Endothelial cell of umbilical vein (primary cell): ENCODE results near the gene HTR6. TPM values are rescaled to one million over a fixed set of nuclear protein-coding genes. Genes with fewer than 3 reads are reported as not detected.

Experiments
- BruUV-seq: library from RNA; stranded (reverse); fragments of 400-500 nt; replicated peaks from 2 replicates; lab custom pipeline; 2021; lab: Mats Ljungman, UMichigan
- CTCF ChIA-PET: fragments of 300-600, 350-600 bp; sonication (Branson Sonifier 250); formaldehyde crosslinking; loops from one replicate; lab custom pipeline; 2021; ENCODE audit warnings: antibody characterized with exemption, inconsistent platforms; lab: Charles Lee
- POLR2A ChIA-PET: fragments of 300-600, 350-600 bp; sonication (Branson Sonifier 250); formaldehyde crosslinking; loops from one replicate; lab custom pipeline; 2021; ENCODE audit warnings: antibody characterized with exemption, inconsistent platforms; lab: Charles Lee
- DNase-seq: peaks from one replicate; pipeline ENCODE4 v3.0.0-alpha.2; 2011; ENCODE audit warnings: low read depth, low spot score
- FAIRE-seq: peaks from 2 replicates; lab custom pipeline; 2011; peaks lifted over from hg19 to GRCh38; lab: Jason Lieb, UNC
- H2AFZ ChIP-seq: 2 replicates; pipeline ENCODE4 v1.6.0; 2012; ENCODE audit warnings: low read depth, low read length, control low read depth, inconsistent platforms
- H3K27ac ChIP-seq: 2 replicates; pipeline ENCODE4 v1.5.1; 2011; ENCODE audit warnings: low read depth, mild to moderate bottlenecking, control low read depth, low read length, moderate library complexity; ENCODE audit not compliant: insufficient read depth
- H3K27me3 ChIP-seq, 2 experiments: 2 replicates each; pipeline versions ENCODE4 v1.6.0 to v1.6.1; 2011; ENCODE audit warnings: low read length in 2 of 2, mixed read lengths in 1 of 2; ENCODE audit not compliant: control insufficient read depth in 2 of 2, insufficient read depth in 2 of 2
- H3K36me3 ChIP-seq, 2 experiments: 2 replicates in 1 of 2; 3 replicates in 1 of 2; pipeline ENCODE4 v1.5.1; 2011; ENCODE audit warnings: low read length in 2 of 2, mild to moderate bottlenecking in 1 of 2, moderate library complexity in 1 of 2; ENCODE audit not compliant: control insufficient read depth in 2 of 2, insufficient read depth in 2 of 2; ENCODE audit errors: extremely low read depth in 1 of 2
- H3K4me1 ChIP-seq: 3 replicates; pipeline ENCODE4 v1.5.1; 2011; ENCODE audit warnings: mild to moderate bottlenecking, low read length; ENCODE audit not compliant: control insufficient read depth, insufficient read depth; ENCODE audit errors: extremely low read depth
- H3K4me2 ChIP-seq: 2 replicates; pipeline ENCODE4 v1.6.1; 2011; ENCODE audit warnings: low read length, control low read depth, mixed read lengths; ENCODE audit not compliant: insufficient read depth
- H3K4me3 ChIP-seq, 3 experiments: fragments of 200-600 bp in 1 of 3; sonication (generic), shearing (Covaris generic) in 1 of 3; replicated peaks in 1 of 3; 2 replicates each; pipeline ENCODE4 v1.5.1; 2011 to 2016; ENCODE audit warnings: control low read depth in 3 of 3, low read length in 3 of 3, mild to moderate bottlenecking in 2 of 3, inconsistent platforms in 1 of 3, low read depth in 1 of 3, moderate library complexity in 1 of 3; ENCODE audit not compliant: insufficient read depth in 1 of 3
- H3K79me2 ChIP-seq: 2 replicates; pipeline ENCODE4 v1.6.0; 2012; ENCODE audit warnings: low read length, inconsistent platforms; ENCODE audit not compliant: control insufficient read depth, insufficient read depth
- H3K9ac ChIP-seq: replicated peaks from 2 replicates; pipeline ENCODE3; 2011; ENCODE audit warnings: low read length, control low read depth; ENCODE audit not compliant: insufficient read depth; ENCODE audit errors: extremely low read depth
- H3K9me1 ChIP-seq: replicated peaks from 3 replicates; pipeline ENCODE4 v1.6.0; 2011; ENCODE audit warnings: mild to moderate bottlenecking, low read length; ENCODE audit not compliant: control insufficient read depth, insufficient read depth; ENCODE audit errors: extremely low read depth
- H3K9me3 ChIP-seq: replicated peaks from 2 replicates; pipeline ENCODE4 v1.5.1; 2012; ENCODE audit warnings: low read length, inconsistent platforms; ENCODE audit not compliant: control insufficient read depth, insufficient read depth
- H4K20me1 ChIP-seq: replicated peaks from 2 replicates; pipeline ENCODE3; 2011; ENCODE audit warnings: mild to moderate bottlenecking, low read length; ENCODE audit not compliant: control insufficient read depth, insufficient read depth; ENCODE audit errors: extremely low read depth
- CTCF ChIP-seq, 2 donors: IDR thresholded peaks; 1 replicate in 1 of 2; 2 replicates in 1 of 2; pipeline ENCODE4 v1.5.1; 2011; ENCODE audit warnings: low read length in 2 of 2, mild to moderate bottlenecking in 2 of 2, moderate library complexity in 2 of 2, control low read depth in 1 of 2, inconsistent platforms in 1 of 2, low read depth in 1 of 2; ENCODE audit not compliant: insufficient read depth in 1 of 2; ENCODE audit errors: extremely low read depth in 1 of 2
- EZH2 ChIP-seq: IDR thresholded peaks from 2 replicates; pipeline ENCODE4 v1.6.1; 2012; ENCODE audit warnings: borderline replicate concordance, low read depth, mild to moderate bottlenecking, moderate library complexity, low read length, inconsistent platforms; ENCODE audit not compliant: severe bottlenecking
- FOS ChIP-seq: IDR thresholded peaks from 2 replicates; pipeline ENCODE4 v1.6.1; 2011; ENCODE audit warnings: mild to moderate bottlenecking, low read length, moderate library complexity, borderline replicate concordance; ENCODE audit not compliant: insufficient read depth
- GATA2 ChIP-seq: IDR thresholded peaks from 2 replicates; pipeline ENCODE4 v1.7.0; 2011; ENCODE audit warnings: low read depth, mild to moderate bottlenecking, moderate library complexity, mixed read lengths, low read length; ENCODE audit not compliant: insufficient read length, insufficient read depth
- JUN ChIP-seq: IDR thresholded peaks from 2 replicates; pipeline ENCODE4 v1.6.1; 2011; ENCODE audit warnings: borderline replicate concordance, low read depth; ENCODE audit not compliant: insufficient read length, insufficient read depth
- MAX ChIP-seq: IDR thresholded peaks from 2 replicates; pipeline ENCODE4 v1.6.1; 2011; ENCODE audit not compliant: insufficient read depth, insufficient read length
- MYC ChIP-seq: IDR thresholded peaks from one replicate; pipeline ENCODE4 v1.6.1; 2011; ENCODE audit warnings: mild to moderate bottlenecking, low read depth, low read length
- POLR2A ChIP-seq: IDR thresholded peaks from 2 replicates; pipeline ENCODE4 v1.6.1; 2012; ENCODE audit warnings: low read depth, mild to moderate bottlenecking, control low read depth, low read length
- POLR2AphosphoS5 ChIP-seq: IDR thresholded peaks from 2 replicates; pipeline ENCODE4 v1.6.1; 2012; ENCODE audit warnings: low read depth, mild to moderate bottlenecking, control low read depth, low read length, moderate library complexity; ENCODE audit not compliant: insufficient read depth
- dilution Hi-C: fragments of 300-500 bp; cut with MboI; formaldehyde crosslinking; loops from one replicate; pipeline ENCODE4 v1.15.0; 2019; ENCODE audit warnings: low sequenced_read_pairs; ENCODE audit not compliant: extremely low pct_ligation_motif_present
- intact Hi-C: fragments of 100-400 bp; cut with micrococcal nuclease; formaldehyde crosslinking; loops from one replicate; pipeline ENCODE4 v1.10.0; 2022
- polyA plus RNA-seq, 4 experiments: library from polyadenylated mRNA; depleted of rRNA in 3 of 4; stranded (reverse) in 3 of 4; unstranded in 1 of 4; fragments of >200 nt; gene quantifications; 2 replicates each; pipeline versions ENCODE4 v1.2.1 to v1.2.3, GENCODE V29; 2011 to 2012; ENCODE audit warnings: missing spikeins in 1 of 4
- total RNA-seq: library from RNA; stranded (reverse); gene quantifications from 2 replicates; pipeline ENCODE4 v1.2.3, GENCODE V29; 2021

The HTR6 gene
- total and polyA plus RNA-seq, 2 donors (not counting 3 experiments of a cell fraction or from before 2014, with no cell fraction given) = not detected

- no peaks in the 10 kb centered on the region for H4K20me1 ChIP-seq
- no peaks in the 10 kb centered on the region for H3K79me2 ChIP-seq
- no peak overlapping the region for H3K4me3 ChIP-seq
- no peak overlapping the region for H2AFZ ChIP-seq
- H3K4me1 ChIP-seq = no peaks in the 10 kb centered on the region
- FAIRE-seq = no peak
- H3K9me3 ChIP-seq = no peaks in the 10 kb centered on the region
- ChIA-PET CTCF (interaction anchor here (2.3 kb wide), 1 partner anchor 19 kb away, joined by 5 read pairs; no protein-coding TSS in a partner anchor), POLR2A (interaction anchor here (0.5 kb wide), 1 partner anchor 112 kb away, joined by 3 read pairs; no protein-coding TSS in a partner anchor)
- no peak overlapping the region for H3K4me2 ChIP-seq
- dilution Hi-C loops = no loop called here
- no peaks in the 10 kb centered on the region for H3K9me1 ChIP-seq
- H3K9ac ChIP-seq = no peak overlapping the region
- no peak overlapping the region for H3K27ac ChIP-seq
- no TSS peak for BruUV-seq
- no peak for TF ChIP-seq POLR2AphosphoS5
- no peak for TF ChIP-seq CTCF (IDR thresholded peaks at IDR 0.05; ENCODE audit: extremely low read depth in 1 of 2, insufficient read depth in 1 of 2, low read depth in 1 of 2, low read length in 2 of 2)
- TF ChIP-seq MYC = no peak
- TF ChIP-seq POLR2A = no peak
- TF ChIP-seq JUN = no peak
- no peak for TF ChIP-seq GATA2
- no peak for TF ChIP-seq EZH2
- TF ChIP-seq FOS = no peak
- no peak for TF ChIP-seq MAX
- no peaks in the 10 kb centered on the region for H3K27me3 ChIP-seq
- H3K36me3 ChIP-seq = no peaks in the 10 kb centered on the region
- intact Hi-C loops = no loop called here
- no peak for DNase-seq
Measured at GRCh38 chr1:19685994-19686393, 21.3 kb downstream of the HTR6 start.
